ENCODE data around the gene SRP68.

GRCh38 chr17:76079535-76079955 lies 7.2 kb upstream of the SRP68 start:
- TF ChIP-seq ZBTB21 (tag by site-specific recombination; IDR thresholded peaks at IDR 0.05) (no peak), ZNF623 (tag by site-specific recombination; IDR thresholded peaks at IDR 0.05) (no peak), ATF2 (tag by site-specific recombination; IDR thresholded peaks at IDR 0.05; ENCODE audit: low read depth) (no peak), GLI4 (tag by site-specific recombination; IDR thresholded peaks at IDR 0.05) (no peak), ZNF114 (tag by site-specific recombination; IDR thresholded peaks at IDR 0.05) (no peak), BCL11B (tag by site-specific recombination; IDR thresholded peaks at IDR 0.05; ENCODE audit: low read depth) (no peak), ZNF311 (tag by site-specific recombination; IDR thresholded peaks at IDR 0.05; ENCODE audit: borderline replicate concordance) (no peak), ZSCAN18 (tag by site-specific recombination; IDR thresholded peaks at IDR 0.05) (no peak), YY1 (tag by site-specific recombination; IDR thresholded peaks at IDR 0.05) (no peak)
- TF ChIP-seq, protein P1, sequence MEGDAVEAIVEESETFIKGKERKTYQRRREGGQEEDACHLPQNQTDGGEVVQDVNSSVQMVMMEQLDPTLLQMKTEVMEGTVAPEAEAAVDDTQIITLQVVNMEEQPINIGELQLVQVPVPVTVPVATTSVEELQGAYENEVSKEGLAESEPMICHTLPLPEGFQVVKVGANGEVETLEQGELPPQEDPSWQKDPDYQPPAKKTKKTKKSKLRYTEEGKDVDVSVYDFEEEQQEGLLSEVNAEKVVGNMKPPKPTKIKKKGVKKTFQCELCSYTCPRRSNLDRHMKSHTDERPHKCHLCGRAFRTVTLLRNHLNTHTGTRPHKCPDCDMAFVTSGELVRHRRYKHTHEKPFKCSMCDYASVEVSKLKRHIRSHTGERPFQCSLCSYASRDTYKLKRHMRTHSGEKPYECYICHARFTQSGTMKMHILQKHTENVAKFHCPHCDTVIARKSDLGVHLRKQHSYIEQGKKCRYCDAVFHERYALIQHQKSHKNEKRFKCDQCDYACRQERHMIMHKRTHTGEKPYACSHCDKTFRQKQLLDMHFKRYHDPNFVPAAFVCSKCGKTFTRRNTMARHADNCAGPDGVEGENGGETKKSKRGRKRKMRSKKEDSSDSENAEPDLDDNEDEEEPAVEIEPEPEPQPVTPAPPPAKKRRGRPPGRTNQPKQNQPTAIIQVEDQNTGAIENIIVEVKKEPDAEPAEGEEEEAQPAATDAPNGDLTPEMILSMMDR (tag by site-specific recombination; IDR thresholded peaks at IDR 0.05): no peak
- TF ChIP-seq, protein P2, sequence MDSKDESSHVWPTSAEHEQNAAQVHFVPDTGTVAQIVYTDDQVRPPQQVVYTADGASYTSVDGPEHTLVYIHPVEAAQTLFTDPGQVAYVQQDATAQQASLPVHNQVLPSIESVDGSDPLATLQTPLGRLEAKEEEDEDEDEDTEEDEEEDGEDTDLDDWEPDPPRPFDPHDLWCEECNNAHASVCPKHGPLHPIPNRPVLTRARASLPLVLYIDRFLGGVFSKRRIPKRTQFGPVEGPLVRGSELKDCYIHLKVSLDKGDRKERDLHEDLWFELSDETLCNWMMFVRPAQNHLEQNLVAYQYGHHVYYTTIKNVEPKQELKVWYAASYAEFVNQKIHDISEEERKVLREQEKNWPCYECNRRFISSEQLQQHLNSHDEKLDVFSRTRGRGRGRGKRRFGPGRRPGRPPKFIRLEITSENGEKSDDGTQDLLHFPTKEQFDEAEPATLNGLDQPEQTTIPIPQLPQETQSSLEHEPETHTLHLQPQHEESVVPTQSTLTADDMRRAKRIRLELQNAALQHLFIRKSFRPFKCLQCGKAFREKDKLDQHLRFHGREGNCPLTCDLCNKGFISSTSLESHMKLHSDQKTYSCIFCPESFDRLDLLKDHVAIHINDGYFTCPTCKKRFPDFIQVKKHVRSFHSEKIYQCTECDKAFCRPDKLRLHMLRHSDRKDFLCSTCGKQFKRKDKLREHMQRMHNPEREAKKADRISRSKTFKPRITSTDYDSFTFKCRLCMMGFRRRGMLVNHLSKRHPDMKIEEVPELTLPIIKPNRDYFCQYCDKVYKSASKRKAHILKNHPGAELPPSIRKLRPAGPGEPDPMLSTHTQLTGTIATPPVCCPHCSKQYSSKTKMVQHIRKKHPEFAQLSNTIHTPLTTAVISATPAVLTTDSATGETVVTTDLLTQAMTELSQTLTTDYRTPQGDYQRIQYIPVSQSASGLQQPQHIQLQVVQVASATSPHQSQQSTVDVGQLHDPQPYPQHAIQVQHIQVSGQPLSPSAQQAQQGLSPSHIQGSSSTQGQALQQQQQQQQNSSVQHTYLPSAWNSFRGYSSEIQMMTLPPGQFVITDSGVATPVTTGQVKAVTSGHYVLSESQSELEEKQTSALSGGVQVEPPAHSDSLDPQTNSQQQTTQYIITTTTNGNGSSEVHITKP (tag by site-specific recombination; IDR thresholded peaks at IDR 0.05): no peak

Data from HEK293 (cell line).